Measurements from ENCODE around the gene MDM4.
"Not testable (repeated sequence)": the region's sequence is repeated elsewhere in the genome, so short reads cannot be mapped to it uniquely, and the experiment has no call there.

The MDM4 gene, protein sequence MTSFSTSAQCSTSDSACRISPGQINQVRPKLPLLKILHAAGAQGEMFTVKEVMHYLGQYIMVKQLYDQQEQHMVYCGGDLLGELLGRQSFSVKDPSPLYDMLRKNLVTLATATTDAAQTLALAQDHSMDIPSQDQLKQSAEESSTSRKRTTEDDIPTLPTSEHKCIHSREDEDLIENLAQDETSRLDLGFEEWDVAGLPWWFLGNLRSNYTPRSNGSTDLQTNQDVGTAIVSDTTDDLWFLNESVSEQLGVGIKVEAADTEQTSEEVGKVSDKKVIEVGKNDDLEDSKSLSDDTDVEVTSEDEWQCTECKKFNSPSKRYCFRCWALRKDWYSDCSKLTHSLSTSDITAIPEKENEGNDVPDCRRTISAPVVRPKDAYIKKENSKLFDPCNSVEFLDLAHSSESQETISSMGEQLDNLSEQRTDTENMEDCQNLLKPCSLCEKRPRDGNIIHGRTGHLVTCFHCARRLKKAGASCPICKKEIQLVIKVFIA

DNA sequence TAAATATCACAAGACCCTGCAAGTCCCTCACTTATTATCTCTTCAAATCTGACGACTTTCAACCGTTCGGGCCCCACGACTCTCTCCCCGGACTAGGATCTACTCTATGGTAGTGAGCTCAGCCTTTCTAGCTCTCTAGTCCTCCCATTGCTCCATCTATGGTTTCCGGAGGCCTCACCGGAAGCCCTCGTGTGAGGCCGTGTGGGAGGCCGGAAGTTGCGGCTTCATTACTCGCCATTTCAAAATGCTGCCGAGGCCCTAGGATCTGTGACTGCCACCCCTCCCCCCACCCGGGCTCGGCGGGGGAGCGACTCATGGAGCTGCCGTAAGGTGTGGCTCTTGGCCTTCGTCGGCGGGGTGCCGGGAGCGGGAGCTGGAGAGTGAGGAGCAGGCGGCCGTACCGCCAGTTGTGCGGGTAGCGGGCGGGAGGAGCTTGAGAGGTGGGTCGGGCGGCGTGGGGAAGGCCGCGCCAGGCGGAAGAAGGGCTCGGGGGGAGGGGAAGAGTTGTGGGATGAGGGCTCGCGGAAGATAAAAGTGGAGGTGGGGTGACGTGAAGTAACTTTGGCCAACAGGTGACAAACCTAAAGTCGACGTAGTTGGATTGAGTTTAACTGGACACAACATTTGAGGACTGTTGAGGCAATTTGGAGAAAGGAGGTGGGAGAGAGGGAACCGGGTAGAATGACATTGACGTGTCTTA is at the start of gene MDM4:
MDM4 (plus strand) TSS at position 227 of the 700 bp plus-strand sequence. CDS start 9,113 bp downstream, outside the sequence.
- FAIRE-seq (peak; percentile 96), DNase-seq (ENCODE audit: insufficient read length, low spot score) (peak; percentile 54)

DNA sequence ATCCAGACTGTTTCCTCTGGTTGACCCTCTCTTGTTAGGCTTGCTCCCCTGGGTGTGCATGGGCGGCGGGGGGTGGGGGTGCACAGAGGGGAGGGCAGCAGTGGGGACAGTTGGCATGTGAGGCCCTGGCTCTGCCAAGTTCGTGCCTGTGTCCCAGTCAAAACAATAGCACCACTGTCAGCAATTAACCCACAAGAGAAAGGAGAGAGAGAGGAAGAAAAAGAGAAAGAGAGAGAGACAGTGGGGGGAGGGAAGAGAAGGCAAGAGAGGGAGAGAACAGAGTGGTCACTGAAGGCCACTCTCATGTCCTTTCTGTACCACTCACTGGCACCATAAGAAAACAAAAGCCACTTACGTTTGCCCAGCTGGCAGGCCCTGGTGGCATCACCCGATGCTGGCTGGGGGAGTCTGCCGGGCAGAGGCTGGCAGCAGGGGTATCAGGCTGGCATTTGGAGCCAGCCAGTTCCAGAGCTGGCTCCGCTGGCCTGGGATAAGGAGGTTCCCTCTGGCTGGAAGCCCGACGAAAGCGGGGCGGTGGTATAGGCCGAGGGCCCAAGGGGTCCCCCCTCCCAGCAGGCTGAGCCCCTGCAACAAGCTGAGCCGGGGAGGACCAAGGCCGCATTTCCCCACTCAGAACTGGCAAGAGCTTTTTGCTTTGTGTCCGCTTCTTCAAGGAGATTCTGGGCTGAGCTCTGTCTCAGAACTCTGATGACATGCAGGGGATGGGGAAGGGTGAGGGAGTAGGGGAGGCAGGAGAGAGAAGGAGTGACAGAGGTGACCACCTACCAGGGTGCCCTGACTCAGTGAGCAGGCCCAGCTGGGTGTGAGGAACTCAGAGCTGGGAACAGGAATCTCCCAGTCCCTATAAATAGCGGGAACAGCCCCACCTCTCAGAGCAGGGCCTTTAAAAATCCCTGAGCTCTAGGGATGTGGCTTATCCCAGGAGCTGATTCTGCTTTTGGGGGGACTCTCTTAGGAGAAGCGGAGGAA is 49.5 kb upstream of the MDM4 start:
- FAIRE-seq (no peak), DNase-seq (ENCODE audit: insufficient read length, low spot score) (no peak)

DNA sequence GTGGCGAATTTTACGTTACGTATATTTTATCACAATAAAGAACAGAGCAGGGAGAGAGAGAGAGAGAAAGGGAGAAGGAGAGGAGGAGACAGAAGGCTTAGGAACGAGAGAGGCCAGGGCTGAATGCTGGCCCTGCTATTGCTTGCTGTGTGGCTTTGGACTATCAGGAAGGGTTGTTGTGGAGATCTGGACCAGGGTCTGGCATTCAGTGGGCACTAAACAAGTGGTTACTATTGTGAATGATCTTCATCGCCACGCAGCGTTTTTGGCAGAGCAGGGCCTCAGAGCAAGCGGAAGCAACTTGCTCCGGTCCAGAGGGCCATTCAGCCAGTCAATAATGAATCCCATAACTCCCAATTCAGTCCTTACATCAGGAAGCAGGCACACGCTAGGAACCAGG is 48.0 kb upstream of the MDM4 start:
- DNase-seq (ENCODE audit: insufficient read length, low spot score) = no peak
- no peak for FAIRE-seq

DNA sequence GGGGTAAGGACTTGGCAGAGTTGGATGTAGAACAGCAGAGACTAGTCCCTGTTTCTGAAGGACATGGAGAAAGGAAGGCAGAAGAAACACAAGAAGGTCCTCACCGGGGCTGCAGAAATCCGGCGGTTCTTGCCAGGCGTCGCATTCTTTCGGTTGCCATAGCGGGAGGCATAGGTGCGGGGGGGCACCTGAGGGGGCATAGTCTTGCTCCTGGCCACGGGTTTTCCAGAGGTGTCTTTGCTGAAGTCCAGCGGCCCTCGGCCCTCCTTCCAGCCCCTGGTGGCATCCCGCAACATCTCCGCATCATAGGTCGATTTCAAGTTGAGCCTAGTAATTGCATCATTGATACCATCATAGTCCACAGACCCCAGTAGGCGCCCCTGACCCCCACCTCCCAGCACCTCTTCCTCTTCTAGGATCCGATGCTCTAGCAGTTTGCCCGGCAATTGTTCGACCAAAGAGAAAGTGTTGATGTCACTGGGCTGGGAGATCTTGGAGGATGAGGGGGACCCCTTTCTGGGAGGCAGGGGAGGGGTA is 47.4 kb upstream of the MDM4 start:
- DNase-seq (ENCODE audit: insufficient read length, low spot score) (no peak), FAIRE-seq (no peak)

DNA sequence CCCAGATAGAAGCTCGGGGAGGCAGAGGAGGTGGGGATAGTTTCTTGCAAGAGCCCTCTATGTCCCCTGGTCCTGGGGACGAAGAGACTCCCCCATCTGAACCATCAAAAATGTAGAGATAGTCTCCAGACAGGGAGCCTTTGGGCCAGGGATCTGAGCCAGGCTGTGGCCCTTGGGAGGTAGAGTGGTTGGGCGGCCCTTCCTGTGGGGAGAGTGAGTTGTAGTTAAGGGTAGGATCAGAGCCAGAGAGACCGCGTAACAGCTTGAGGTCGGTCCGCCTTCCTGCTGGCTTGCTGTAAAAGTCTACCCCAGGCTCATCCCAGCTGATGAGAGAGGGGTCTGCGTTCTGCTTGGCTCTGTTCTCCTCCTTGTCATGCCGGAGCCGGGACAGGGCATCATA is 46.9 kb upstream of the MDM4 start:
- no peak for DNase-seq (ENCODE audit: insufficient read length, low spot score)
- no peak for FAIRE-seq

DNA sequence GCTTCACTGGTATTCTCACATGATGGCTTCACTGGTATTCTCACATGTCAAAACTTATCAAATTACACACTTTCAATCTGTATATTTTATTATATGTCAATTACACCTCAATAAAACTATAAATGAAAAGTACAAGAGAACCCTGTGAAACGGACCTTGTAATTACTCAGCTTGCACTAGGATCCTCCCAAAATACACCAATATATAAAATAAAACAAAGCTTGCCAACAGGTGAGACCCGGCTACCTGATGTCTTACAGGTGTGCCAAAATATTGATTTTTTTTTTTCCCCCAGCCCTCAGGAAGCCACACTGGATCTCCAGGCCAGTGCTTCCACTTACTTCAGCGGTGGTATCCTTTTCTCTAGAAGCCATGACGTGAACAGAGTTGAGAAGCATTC is 44.5 kb upstream of the MDM4 start:
- FAIRE-seq (no peak), DNase-seq (ENCODE audit: insufficient read length, low spot score) (no peak)

DNA sequence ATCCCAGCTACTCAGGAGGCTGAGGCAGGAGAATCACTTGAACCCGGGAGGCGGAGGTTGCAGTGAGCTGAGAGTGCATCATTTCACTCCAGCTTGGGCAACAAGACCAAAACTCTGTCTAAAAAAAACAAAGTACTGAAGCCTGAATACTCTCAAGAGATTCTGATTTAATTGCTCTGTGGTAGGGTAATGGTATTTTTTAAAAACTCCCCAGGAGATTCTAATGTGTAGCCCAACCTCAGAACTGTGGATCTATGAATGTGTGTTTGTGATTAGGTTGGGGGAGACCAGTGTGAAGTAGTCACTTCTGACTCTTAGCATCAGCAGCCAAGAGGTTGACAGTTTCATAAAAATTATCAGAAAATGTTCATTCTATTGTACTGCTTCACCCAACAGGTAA is 43.5 kb upstream of the MDM4 start:
- FAIRE-seq (no peak), DNase-seq (ENCODE audit: insufficient read length, low spot score) (no peak)

DNA sequence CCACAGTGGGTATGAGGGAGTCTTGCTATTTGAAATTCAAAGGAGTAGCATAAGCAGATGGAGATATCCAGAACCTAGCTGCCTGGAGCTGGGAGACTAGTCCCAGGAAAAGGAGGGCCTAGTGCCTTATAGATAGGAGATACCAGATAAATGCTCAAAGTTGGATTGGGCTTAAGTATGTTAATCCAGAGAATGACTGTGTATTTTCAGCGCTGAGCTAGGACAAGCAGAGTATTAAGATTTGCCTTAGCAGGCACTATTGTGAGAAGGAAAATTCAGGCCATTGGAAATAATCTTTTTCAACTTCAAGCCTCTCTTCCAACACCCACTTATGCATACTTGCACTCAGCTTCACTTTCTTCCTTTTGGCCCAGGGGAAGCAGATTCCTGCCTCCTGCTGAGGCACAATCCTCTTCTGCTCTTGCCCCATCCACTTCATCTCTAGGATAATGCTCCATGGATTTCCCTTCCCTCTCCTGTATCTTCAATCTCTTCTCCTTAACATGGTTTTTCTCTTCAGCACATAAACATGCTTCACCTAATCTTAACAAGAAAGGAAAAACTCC is 42.7 kb upstream of the MDM4 start:
- FAIRE-seq (no peak), DNase-seq (ENCODE audit: insufficient read length, low spot score) (no peak)

DNA sequence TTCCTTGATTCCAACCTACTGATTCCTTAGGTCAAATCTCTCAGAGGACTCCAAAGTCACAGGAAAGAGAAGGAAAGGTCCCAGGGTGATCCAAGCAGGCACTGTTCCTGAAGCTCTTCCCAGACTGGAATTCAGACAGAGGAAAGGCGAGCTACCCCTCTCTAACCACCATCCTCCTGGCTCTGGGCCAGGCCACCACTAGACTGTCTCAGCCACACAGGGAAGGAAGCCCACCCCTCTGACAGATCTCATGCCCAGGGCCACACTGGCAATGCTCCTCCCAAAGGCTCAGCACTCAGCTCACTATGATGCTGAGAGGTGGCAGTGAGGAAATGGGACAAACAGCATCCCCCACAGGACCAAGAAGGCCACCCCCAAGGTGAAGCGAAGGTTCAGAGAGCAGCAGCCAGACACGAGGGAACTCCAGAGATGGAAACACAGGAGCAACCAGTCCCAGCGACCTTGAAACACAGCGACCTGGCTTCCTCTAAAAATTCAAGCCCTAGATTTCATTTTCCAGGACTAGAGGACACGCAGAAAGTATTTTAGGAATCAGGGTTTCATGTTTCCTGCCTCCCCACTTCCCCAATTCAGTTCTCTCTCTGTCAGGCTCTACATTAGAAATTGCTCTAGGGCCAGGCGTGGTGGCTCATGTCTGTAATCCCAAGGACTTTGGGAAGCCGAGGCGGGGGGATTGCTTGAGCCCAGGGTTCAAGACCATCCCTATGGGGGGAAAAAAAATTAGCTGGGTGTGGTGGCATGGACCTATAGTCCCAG is 40.4 kb upstream of the MDM4 start:
- no peak for DNase-seq (ENCODE audit: insufficient read length, low spot score)
- no peak for FAIRE-seq

DNA sequence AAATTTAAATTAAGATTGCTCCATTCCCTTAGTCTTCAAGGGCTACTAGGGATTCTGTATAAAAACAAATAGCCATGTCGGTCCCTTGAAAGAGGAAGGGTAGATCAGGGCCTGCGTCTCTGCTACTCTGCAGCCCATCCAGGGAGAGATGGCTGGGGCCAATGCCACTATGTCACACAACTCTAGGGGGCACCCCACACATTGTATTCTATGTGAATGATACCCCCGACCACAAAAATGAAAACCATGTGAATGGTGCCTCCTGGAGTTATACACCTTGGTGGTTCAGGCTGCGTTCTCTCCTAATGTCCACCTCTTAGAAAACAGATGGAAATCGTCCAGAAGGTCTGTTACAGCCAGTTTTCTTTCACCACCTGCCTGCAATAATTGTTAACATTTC is 39.6 kb upstream of the MDM4 start:
- FAIRE-seq (no peak), DNase-seq (ENCODE audit: insufficient read length, low spot score) (no peak)

DNA sequence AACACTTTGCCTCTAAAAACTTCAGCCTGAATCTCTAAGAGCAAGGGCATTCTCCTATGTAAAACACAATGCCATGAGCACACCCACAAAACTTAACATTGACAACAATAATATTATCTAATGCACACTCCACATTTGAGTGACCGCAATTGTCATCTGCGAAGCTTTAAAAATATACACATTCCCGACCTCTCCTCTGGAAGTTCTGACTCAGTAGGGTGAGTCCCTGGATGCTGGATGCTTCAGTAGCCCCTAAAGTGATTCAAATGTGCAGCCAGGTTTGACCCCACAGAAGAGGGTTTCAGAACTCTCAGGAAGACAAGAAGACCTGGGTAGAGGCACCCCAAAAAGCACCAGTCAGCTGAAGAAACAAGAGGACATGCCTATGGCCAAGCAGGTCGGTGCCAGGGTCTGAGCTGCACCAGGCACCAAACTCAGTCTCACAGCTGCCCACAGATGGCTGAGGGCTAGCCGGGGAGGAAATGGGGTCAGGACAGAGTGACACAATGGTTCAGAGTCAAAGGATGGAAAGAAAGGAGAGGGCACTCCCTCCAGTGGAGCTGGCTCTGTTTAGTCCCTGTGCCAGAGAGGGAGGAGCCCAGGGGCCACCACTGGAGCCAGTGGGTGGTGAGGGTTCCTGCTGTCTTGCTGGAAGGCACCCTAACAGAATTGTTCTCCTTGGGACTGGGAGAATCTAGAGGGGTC is 39.0 kb upstream of the MDM4 start:
- FAIRE-seq (no peak), DNase-seq (ENCODE audit: insufficient read length, low spot score) (no peak)

DNA sequence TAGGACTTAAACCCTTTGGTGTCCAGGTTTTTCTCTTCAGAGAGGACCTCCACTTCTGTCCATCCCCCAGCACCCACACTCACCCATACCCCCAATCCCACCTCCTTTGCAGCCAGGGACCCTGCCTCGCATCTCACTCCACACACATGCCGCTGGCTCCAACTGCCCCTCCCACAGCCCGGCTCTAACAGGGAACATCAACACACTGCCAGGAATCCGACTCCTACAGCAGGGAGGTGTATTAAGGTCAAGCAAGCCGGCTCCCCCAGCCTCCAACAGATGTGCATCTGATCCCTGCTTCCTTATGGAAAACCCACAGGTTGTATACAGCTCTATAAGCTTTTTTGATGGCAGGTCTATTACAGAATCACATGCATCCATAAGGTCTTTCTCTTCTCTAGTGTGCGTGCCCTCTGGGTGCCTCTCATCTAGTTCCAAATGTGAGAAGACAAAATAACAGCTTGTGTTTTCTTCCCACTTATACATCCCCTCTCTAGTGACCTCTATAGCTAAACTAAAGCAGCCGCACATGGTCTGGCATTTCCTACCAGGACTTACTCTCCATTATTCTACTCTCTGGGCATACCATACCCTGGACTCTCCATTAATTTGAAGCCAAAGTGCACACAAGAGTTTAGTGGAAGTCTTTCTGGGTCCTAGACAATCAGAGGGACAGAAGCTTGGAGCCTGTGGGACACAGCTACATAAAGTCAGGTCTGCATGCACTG is 37.9 kb upstream of the MDM4 start:
- no peak for FAIRE-seq
- no peak for DNase-seq (ENCODE audit: insufficient read length, low spot score)

DNA sequence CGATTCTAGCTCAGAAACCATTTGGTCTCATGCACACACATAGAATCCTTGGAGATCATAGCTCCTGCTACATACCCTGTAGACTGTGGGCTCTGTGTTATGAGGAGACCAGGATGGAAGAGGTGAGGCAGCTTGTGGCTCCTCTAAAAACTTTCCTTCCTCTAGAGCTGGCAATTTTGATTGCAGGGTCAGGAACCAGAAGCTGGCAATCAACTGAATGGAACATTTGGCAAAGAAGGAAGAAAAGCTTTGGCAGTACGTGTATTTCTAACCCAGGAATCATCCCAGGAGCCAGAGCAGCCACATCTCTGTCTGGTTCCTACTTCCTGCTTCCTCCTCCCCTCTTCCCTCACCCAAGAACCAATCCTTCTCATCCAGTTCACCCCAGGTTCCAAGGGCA is 37.3 kb upstream of the MDM4 start:
- DNase-seq (ENCODE audit: insufficient read length, low spot score) = no peak
- no peak for FAIRE-seq

DNA sequence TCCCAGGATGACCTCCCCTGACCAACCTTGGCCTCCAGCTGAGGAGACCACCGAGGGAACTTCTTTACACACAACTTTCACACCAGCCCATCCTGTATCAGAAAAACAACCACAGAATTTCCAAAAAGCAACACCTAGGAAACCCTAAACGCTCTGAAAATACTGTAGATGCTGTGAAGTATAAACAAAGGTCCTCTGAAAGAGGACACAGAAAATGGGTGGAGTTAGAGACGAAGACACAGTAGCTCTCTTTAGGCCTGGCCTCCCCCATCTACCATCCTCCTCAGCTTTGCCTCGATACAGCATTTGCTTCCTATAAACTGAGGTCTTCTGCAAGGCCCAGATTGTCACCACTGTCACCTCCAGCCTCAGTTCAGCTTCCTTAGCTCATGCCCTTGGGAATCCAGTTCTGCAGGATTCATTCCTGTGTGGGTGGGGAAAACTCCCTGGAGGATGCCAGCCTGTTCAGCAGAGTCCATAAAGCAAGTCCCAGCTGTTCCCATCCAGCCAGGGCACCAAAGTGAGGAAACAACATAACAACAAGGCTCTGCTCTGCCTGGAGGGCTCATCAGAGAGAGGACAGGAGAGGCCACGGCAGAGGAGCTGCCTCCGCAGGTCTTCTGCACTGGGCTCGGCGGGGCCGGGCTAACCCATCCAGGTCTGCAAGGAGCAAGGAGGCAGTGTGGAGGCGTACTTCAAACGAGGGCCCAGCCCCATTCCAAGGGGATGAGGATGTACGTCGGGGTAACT is 36.6 kb upstream of the MDM4 start:
- FAIRE-seq = no peak
- DNase-seq (ENCODE audit: insufficient read length, low spot score) = no peak

DNA sequence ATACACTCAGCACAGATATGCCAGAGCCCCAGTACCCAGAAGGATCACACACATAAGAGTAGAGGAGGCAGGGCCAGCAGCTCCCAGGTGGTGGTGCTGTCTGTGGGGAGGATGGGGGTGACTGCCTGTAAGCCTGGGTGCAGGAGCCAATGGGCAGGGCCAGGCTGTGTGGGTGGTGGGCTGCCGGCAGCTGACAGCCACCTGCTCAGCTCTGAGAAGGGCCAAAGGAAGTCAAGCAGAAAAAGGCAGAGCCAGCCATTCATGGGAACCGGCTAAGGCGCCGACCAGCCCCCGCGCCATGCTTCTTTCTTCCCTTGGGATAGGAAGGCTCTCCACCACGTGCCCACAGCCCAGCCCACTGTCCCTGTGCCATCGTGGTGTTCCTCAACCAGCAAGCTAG is 35.7 kb upstream of the MDM4 start:
- peak; percentile 35 for DNase-seq (ENCODE audit: insufficient read length, low spot score)
- FAIRE-seq = peak; percentile 49

DNA sequence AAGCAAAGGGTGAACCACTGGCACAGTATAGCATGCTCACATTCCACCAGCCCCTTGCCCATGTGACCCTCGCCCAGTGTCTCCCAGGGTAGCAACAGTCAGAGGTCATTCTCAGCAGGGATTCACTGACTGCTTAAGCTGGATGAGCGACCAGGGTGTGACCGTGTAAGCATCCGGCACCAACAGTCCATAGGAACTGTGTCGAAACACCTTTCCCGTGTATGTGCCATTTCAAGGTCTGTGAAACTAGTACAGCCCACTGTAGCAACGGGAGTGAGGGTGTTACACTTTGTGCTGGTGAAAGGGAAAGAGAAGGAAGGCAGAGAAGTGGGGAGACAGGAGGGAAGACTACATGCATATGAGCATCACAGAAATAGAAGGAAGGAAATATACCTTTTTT is 32.4 kb upstream of the MDM4 start:
- FAIRE-seq (no peak), DNase-seq (ENCODE audit: insufficient read length, low spot score) (no peak)

DNA sequence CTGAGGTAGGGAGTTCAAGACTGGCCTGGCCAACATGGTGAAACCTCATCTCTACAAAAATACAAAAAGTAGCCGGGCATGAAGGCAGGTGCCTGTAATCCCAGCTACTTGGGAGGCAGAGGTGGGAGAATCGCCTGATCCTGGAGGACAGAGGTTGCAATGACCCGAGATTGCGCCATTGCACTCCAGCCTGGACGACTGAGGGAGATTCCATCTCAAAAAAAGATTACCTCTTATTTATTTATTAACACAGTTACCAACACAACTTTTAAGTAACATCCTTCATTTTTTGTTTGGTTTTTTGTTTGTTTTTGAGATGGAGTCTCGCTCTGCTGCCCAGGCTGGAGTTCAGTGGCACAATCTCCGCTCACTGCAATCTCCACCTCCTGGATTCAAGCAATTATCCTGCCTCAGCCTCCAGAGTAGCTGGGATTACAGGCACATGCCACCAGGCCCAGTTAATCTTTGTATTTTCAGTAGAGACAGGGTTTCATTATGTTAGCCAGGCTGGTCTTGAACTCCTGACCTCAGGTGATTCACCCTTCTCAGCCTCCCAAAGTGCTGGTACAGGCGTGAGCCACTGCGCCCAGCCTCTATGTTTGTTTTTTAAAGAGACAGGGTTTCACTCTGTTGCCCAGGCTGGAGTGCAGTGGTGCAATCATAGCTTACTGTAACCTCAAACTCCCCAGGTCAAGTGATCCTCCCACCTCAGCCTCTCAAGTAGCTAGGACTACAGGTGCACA is 29.5 kb upstream of the MDM4 start:
- not testable (repeated sequence) for DNase-seq (ENCODE audit: insufficient read length, low spot score); FAIRE-seq
